ENCODE results near the gene SLC22A7. TPM values are rescaled to one million over a fixed set of nuclear protein-coding genes. Genes with fewer than 3 reads are reported as not detected.
A peak's percentile ranks its signal among the peaks of the same experiment; 100 is the strongest.

SLC22A7 gene
- 0.12 TPM in 1 of 2 replicates, not detected in the other for total RNA-seq (ENCODE audit: low replicate concordance)
- long read RNA-seq, result 0 reads

- Mint-ChIP-seq H3K36me3 (no peaks in the 10 kb centered on the region), H3K4me3 (no peak within 1 kb of the TSS), H3K9me3 (no peaks in the 10 kb centered on the region), H3K27me3 (peaks cover 20% of the 10 kb centered on the region), H3K4me1 (ENCODE audit: unreplicated experiment) (no peaks in the 10 kb centered on the region), H3K27ac (no peak within 1 kb of the TSS)
- no peak for TF ChIP-seq CTCF (conservative IDR thresholded peaks at IDR 0.05)
- no peak for DNase-seq (ENCODE audit: extremely low spot score, unreplicated experiment)
Observed at GRCh38 chr6:43297644-43298564, at the start of gene SLC22A7. Gene SLC22A7 (plus strand): TSS chr6:43298260. CDS start chr6:43298359, 99 bp downstream.

GRCh38 chr6:43248791-43249190 is 49.3 kb upstream of the SLC22A7 start:
- TF ChIP-seq CTCF (conservative IDR thresholded peaks at IDR 0.05), result no peak
- DNase-seq (ENCODE audit: extremely low spot score, unreplicated experiment), result no peak
- Mint-ChIP-seq H3K27ac (no peak overlapping the region), H3K4me3 (no peak overlapping the region), H3K4me1 (ENCODE audit: unreplicated experiment) (peaks cover 26% of the 10 kb centered on the region), H3K27me3 (peaks cover 25% of the 10 kb centered on the region), H3K36me3 (no peaks in the 10 kb centered on the region), H3K9me3 (no peaks in the 10 kb centered on the region)

- no peaks in the 10 kb centered on the region for H3K9me3 Mint-ChIP-seq
- H3K27ac Mint-ChIP-seq, result no peak overlapping the region
- peaks cover 31% of the 10 kb centered on the region for H3K4me1 Mint-ChIP-seq (ENCODE audit: unreplicated experiment)
- H3K36me3 Mint-ChIP-seq, result no peaks in the 10 kb centered on the region
- no peak for TF ChIP-seq CTCF (conservative IDR thresholded peaks at IDR 0.05)
- peak overlapping the region; percentile 5 for H3K4me3 Mint-ChIP-seq
- H3K27me3 Mint-ChIP-seq, result peaks cover 28% of the 10 kb centered on the region
- no peak for DNase-seq (ENCODE audit: extremely low spot score, unreplicated experiment)
Observed at GRCh38 chr6:43250992-43251373, 47.1 kb upstream of the SLC22A7 start.

GRCh38 chr6:43253401-43253800 is 44.7 kb upstream of the SLC22A7 start:
- Mint-ChIP-seq H3K27me3 (peaks cover 32% of the 10 kb centered on the region), H3K27ac (no peak overlapping the region), H3K4me3 (no peak overlapping the region), H3K36me3 (no peaks in the 10 kb centered on the region), H3K4me1 (ENCODE audit: unreplicated experiment) (peaks cover 28% of the 10 kb centered on the region), H3K9me3 (no peaks in the 10 kb centered on the region)
- no peak for DNase-seq (ENCODE audit: extremely low spot score, unreplicated experiment)
- no peak for TF ChIP-seq CTCF (conservative IDR thresholded peaks at IDR 0.05)

- no peak for TF ChIP-seq CTCF (conservative IDR thresholded peaks at IDR 0.05)
- Mint-ChIP-seq H3K4me3 (no peak overlapping the region), H3K4me1 (ENCODE audit: unreplicated experiment) (peaks cover 28% of the 10 kb centered on the region), H3K36me3 (no peaks in the 10 kb centered on the region), H3K27ac (no peak overlapping the region), H3K27me3 (peaks cover 28% of the 10 kb centered on the region), H3K9me3 (no peaks in the 10 kb centered on the region)
- no peak for DNase-seq (ENCODE audit: extremely low spot score, unreplicated experiment)
Observed at GRCh38 chr6:43254138-43254817, 43.8 kb upstream of the SLC22A7 start.

Data from type B pancreatic cell (in vitro differentiated cells).